ENCODE data around the gene ZNF148. TPM values are rescaled to one million over a fixed set of nuclear protein-coding genes. Genes with fewer than 3 reads are reported as not detected.

ZNF148 gene
- total RNA-seq, 1 experiment from 2014 or later = 24.8 TPM

DNA sequence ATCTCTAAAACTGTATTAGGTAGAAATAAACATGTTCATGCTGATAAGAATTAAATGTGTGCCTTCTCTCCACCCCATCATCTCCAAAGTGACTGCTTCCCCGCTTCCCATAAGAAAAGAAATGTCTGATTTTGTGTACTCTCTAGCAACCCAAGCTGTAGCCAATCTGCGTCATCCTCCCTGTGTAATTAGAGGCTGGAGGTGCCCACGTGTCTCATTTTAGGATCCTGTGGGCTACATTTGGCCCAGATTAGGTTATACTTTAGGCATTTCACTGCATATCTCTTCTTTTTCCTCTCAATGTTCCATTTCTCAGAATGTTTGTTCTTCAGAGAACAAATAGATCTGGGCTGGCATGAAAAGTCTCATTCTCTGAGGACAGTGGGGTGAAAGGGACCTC, 19.3 kb upstream of the ZNF148 start:
- Histone ChIP-seq H4K5ac (ENCODE audit: insufficient read length, low read depth, low read length) (no peak overlapping the region), H3K27ac (ENCODE audit: insufficient read length, low read depth, low read length) (no peak overlapping the region), H3K23me2 (ENCODE audit: insufficient read length, low read depth, low read length, poor library complexity, severe bottlenecking) (no peaks in the 10 kb centered on the region), H2BK5ac (ENCODE audit: insufficient read length, low read length) (no peak overlapping the region), H3K18ac (ENCODE audit: insufficient read length, low read depth, low read length) (no peak overlapping the region), H3K14ac (ENCODE audit: insufficient read depth, low read length) (no peak overlapping the region), H2AFZ (ENCODE audit: low read length) (no peak overlapping the region), H3K79me1 (ENCODE audit: insufficient read depth, low read depth, low read length, poor library complexity, severe bottlenecking) (no peaks in the 10 kb centered on the region), H3K23ac (ENCODE audit: insufficient read length, low read depth, low read length) (no peak overlapping the region), H4K91ac (ENCODE audit: insufficient read length, low read depth, low read length) (no peak overlapping the region), H3K27me3 (ENCODE audit: insufficient read depth, low read length) (no peaks in the 10 kb centered on the region), H3K4me2 (ENCODE audit: insufficient read depth, insufficient read length, low read length) (no peak overlapping the region), H3K9ac (ENCODE audit: extremely low read depth, insufficient read length, low read length) (no peak overlapping the region), H2BK15ac (ENCODE audit: low read depth, low read length) (no peak overlapping the region), H3K79me2 (ENCODE audit: insufficient read depth, low read length) (no peaks in the 10 kb centered on the region), H4K20me1 (ENCODE audit: control insufficient read depth, insufficient read depth, insufficient read length) (no peaks in the 10 kb centered on the region), H2BK12ac (ENCODE audit: insufficient read length, low read depth, low read length) (no peak overlapping the region), H3K9me3 (ENCODE audit: control insufficient read depth, low read depth, low read length) (no peaks in the 10 kb centered on the region), H3K4me1 (ENCODE audit: insufficient read depth, low read length) (peaks cover 4% of the 10 kb centered on the region; the same call in 1 of the 2 replicates), H3K56ac (ENCODE audit: insufficient read length, low read depth, low read length) (no peak overlapping the region), H2BK20ac (ENCODE audit: low read depth, low read length, poor library complexity, severe bottlenecking) (no peak overlapping the region), H3K4ac (ENCODE audit: low read depth, low read length) (no peak overlapping the region), H4K8ac (replicated peaks; ENCODE audit: insufficient read length, low read depth, low read length) (no peak overlapping the region), H2AK5ac (ENCODE audit: insufficient read length, low read length) (no peak overlapping the region), H2BK120ac (ENCODE audit: low read depth, low read length, poor library complexity, severe bottlenecking) (no peak overlapping the region), H3T11ph (ENCODE audit: low read length) (no peak overlapping the region)
- H3K27ac Mint-ChIP-seq = no peak overlapping the region
- no peak for DNase-seq
- peaks cover 27% of the 10 kb centered on the region for H3K27me3 Mint-ChIP-seq (ENCODE audit: low read depth)
- TF ChIP-seq, protein P1, sequence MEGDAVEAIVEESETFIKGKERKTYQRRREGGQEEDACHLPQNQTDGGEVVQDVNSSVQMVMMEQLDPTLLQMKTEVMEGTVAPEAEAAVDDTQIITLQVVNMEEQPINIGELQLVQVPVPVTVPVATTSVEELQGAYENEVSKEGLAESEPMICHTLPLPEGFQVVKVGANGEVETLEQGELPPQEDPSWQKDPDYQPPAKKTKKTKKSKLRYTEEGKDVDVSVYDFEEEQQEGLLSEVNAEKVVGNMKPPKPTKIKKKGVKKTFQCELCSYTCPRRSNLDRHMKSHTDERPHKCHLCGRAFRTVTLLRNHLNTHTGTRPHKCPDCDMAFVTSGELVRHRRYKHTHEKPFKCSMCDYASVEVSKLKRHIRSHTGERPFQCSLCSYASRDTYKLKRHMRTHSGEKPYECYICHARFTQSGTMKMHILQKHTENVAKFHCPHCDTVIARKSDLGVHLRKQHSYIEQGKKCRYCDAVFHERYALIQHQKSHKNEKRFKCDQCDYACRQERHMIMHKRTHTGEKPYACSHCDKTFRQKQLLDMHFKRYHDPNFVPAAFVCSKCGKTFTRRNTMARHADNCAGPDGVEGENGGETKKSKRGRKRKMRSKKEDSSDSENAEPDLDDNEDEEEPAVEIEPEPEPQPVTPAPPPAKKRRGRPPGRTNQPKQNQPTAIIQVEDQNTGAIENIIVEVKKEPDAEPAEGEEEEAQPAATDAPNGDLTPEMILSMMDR (conservative IDR thresholded peaks at IDR 0.05) = no peak
- H3K4me3 Mint-ChIP-seq = no peak overlapping the region
- peaks cover 8% of the 10 kb centered on the region in 2 experiments; a peak in 3 of 4 replicates for H3K4me1 Mint-ChIP-seq
- WGBS (ENCODE audit: extremely low coverage, insufficient read length, low lambda C conversion rate) = no CpG with 5 or more reads among the region's 3 CpGs
- H3K9me3 Mint-ChIP-seq = no peaks in the 10 kb centered on the region
- H3K36me3 Mint-ChIP-seq (ENCODE audit: insufficient read depth in 1 of 3, low read depth in 3 of 3) = no peaks in the 10 kb centered on the region

Measured in H9 (cell line).